OCI-LY3 (cell line): ENCODE data around the gene CDH8.

Source experiments
- H2AFZ ChIP-seq: fragments of 200-600, 300-600 bp; shearing (Covaris generic); 2 replicates; pipeline ENCODE4 v1.6.0; 2014; ENCODE audit warnings: antibody characterized with exemption, low read depth, low read length
- H3K27ac ChIP-seq: fragments of 200-600, 300-600 bp; sonication (generic); 2 replicates; pipeline ENCODE4 v1.5.1; 2014; ENCODE audit warnings: mild to moderate bottlenecking, low read length, moderate library complexity, mixed read lengths
- H3K27me3 ChIP-seq: fragments of 200-600, 300-600 bp; sonication (generic); 2 replicates; pipeline ENCODE4 v1.6.1; 2014; ENCODE audit warnings: low read depth, low read length, mixed read lengths
- H3K36me3 ChIP-seq: fragments of 200-600, 300-600 bp; sonication (generic); replicated peaks from 2 replicates; pipeline ENCODE3; 2014; ENCODE audit warnings: low read depth, low read length, mixed read lengths
- H3K4me1 ChIP-seq: fragments of 300-600, 200-600 bp; sonication (generic); 2 replicates; pipeline ENCODE4 v1.6.1; 2014; ENCODE audit warnings: low read length, mixed read lengths
- H3K4me2 ChIP-seq: fragments of 200-600, 300-600 bp; sonication (generic); 2 replicates; pipeline ENCODE4 v1.6.1; 2014; ENCODE audit warnings: low read length, mixed read lengths
- H3K4me3 ChIP-seq: fragments of 300-600, 200-600 bp; sonication (generic); 2 replicates; pipeline ENCODE4 v1.5.1; 2014; ENCODE audit warnings: antibody characterized with exemption, mild to moderate bottlenecking, low read length, moderate library complexity
- H3K79me2 ChIP-seq: fragments of 300-600, 200-600 bp; shearing (Covaris generic); 2 replicates; pipeline ENCODE4 v1.6.1; 2014; ENCODE audit warnings: mild to moderate bottlenecking, low read length, mixed read lengths
- H3K9ac ChIP-seq: fragments of 300-600, 200-600 bp; shearing (Covaris generic); 2 replicates; pipeline ENCODE4 v1.6.0; 2014; ENCODE audit warnings: mild to moderate bottlenecking, low read length, moderate library complexity
- H3K9me3 ChIP-seq: fragments of 200-600, 300-600 bp; shearing (Covaris generic); 2 replicates; pipeline ENCODE4 v1.6.1; 2014; ENCODE audit warnings: low read length, mixed read lengths; ENCODE audit not compliant: insufficient read depth
- H4K20me1 ChIP-seq: fragments of 200-600, 300-600 bp; sonication (generic); 2 replicates; pipeline ENCODE4 v1.6.1; 2016; ENCODE audit warnings: low read length, mixed read lengths; ENCODE audit not compliant: insufficient read depth
- EZH2phosphoT487 ChIP-seq: fragments of 200-600 bp; shearing (Covaris generic); IDR thresholded peaks from 2 replicates; pipeline ENCODE4 v1.6.1; 2018; ENCODE audit warnings: antibody characterized with exemption, mixed run types, low read depth
- TF ChIP-seq, protein P1 (sequence below): fragments of 200-600, 300-600 bp; sonication (generic); IDR thresholded peaks from 2 replicates; pipeline ENCODE4 v1.5.1; 2014; ENCODE audit warnings: antibody characterized with exemption, low read length, low read depth

CDH8 gene

GRCh38 chr16:62021161-62021581 lies 15.1 kb downstream of the CDH8 start:
- Histone ChIP-seq H3K79me2 (no peaks in the 10 kb centered on the region), H3K9me3 (no peaks in the 10 kb centered on the region), H3K27me3 (no peaks in the 10 kb centered on the region; the same call in 1 of the 2 replicates), H3K27ac (no peak overlapping the region), H4K20me1 (no peaks in the 10 kb centered on the region), H3K4me2 (no peak overlapping the region), H3K36me3 (no peaks in the 10 kb centered on the region), H2AFZ (no peak overlapping the region), H3K4me1 (no peaks in the 10 kb centered on the region), H3K9ac (no peak overlapping the region), H3K4me3 (no peak overlapping the region)
- no peak for TF ChIP-seq EZH2phosphoT487
- TF ChIP-seq, protein P1, sequence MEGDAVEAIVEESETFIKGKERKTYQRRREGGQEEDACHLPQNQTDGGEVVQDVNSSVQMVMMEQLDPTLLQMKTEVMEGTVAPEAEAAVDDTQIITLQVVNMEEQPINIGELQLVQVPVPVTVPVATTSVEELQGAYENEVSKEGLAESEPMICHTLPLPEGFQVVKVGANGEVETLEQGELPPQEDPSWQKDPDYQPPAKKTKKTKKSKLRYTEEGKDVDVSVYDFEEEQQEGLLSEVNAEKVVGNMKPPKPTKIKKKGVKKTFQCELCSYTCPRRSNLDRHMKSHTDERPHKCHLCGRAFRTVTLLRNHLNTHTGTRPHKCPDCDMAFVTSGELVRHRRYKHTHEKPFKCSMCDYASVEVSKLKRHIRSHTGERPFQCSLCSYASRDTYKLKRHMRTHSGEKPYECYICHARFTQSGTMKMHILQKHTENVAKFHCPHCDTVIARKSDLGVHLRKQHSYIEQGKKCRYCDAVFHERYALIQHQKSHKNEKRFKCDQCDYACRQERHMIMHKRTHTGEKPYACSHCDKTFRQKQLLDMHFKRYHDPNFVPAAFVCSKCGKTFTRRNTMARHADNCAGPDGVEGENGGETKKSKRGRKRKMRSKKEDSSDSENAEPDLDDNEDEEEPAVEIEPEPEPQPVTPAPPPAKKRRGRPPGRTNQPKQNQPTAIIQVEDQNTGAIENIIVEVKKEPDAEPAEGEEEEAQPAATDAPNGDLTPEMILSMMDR: no peak

GRCh38 chr16:62020681-62021080 lies 15.6 kb downstream of the CDH8 start:
- Histone ChIP-seq H3K36me3 (no peaks in the 10 kb centered on the region), H2AFZ (no peak overlapping the region), H3K9ac (no peak overlapping the region), H3K27ac (no peak overlapping the region), H3K79me2 (no peaks in the 10 kb centered on the region), H3K4me3 (no peak overlapping the region), H3K9me3 (no peaks in the 10 kb centered on the region), H3K4me1 (no peaks in the 10 kb centered on the region), H3K4me2 (no peak overlapping the region), H4K20me1 (no peaks in the 10 kb centered on the region), H3K27me3 (no peaks in the 10 kb centered on the region; the same call in 1 of the 2 replicates)
- TF ChIP-seq, protein P1: no peak
- TF ChIP-seq EZH2phosphoT487: no peak

GRCh38 chr16:62019851-62020250 lies 16.4 kb downstream of the CDH8 start:
- no peak for TF ChIP-seq EZH2phosphoT487
- TF ChIP-seq, protein P1: no peak
- H3K79me2 ChIP-seq: no peaks in the 10 kb centered on the region
- no peak overlapping the region for H2AFZ ChIP-seq
- H3K36me3 ChIP-seq: no peaks in the 10 kb centered on the region
- no peaks in the 10 kb centered on the region for H3K9me3 ChIP-seq
- no peak overlapping the region for H3K27ac ChIP-seq
- H3K4me2 ChIP-seq: no peak overlapping the region
- H3K4me3 ChIP-seq: no peak overlapping the region
- no peak overlapping the region for H3K9ac ChIP-seq
- no peaks in the 10 kb centered on the region; the same call in 1 of the 2 replicates for H3K27me3 ChIP-seq
- H4K20me1 ChIP-seq: no peaks in the 10 kb centered on the region
- no peaks in the 10 kb centered on the region for H3K4me1 ChIP-seq

DNA sequence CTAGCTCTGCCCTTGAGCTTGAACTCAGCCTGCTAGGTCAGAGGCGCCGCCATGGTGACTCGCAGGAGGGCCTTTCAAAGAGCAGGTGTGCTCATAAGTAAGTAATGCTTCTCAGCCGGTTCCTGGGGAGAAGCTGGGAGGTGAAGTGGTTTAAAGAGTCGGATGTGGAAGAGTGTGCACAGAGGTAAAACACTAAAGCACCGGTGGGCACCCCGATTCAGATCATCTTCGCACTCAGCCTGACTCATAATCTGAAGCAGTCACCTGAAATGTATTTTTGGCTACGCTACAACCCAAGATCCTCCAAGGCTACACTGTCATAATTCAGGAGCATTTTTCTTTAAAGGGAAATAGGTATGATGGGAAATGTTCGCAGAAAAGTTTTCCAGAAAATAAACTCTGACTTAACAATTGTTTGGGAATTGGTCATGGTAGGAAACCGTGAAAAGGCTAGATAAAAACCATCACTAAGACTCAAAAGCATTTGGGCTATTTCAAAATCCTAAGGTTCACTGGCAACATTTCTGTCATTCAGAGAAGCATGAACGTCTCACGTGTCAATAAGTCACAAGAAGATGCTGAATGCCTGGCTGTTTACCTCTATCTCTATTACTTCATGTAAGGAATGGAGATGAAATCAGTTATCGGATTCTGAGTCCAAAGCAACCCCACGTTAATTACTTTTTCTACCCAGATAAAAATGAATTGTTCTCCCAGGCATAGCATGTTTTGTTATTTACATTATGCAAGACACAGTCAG lies 17.8 kb downstream of the CDH8 start:
- H3K36me3 ChIP-seq: no peaks in the 10 kb centered on the region
- H3K79me2 ChIP-seq: no peaks in the 10 kb centered on the region
- no peak overlapping the region for H3K4me2 ChIP-seq
- H3K27me3 ChIP-seq: peaks cover 4% of the 10 kb centered on the region; the same call in 1 of the 2 replicates
- TF ChIP-seq EZH2phosphoT487: no peak
- TF ChIP-seq, protein P1: no peak
- H4K20me1 ChIP-seq: no peaks in the 10 kb centered on the region
- no peak overlapping the region for H3K27ac ChIP-seq
- no peaks in the 10 kb centered on the region for H3K9me3 ChIP-seq
- no peak overlapping the region for H2AFZ ChIP-seq
- no peak overlapping the region for H3K4me3 ChIP-seq
- no peaks in the 10 kb centered on the region for H3K4me1 ChIP-seq
- H3K9ac ChIP-seq: no peak overlapping the region
